ENCODE data around the gene DIPK1C.

DNA sequence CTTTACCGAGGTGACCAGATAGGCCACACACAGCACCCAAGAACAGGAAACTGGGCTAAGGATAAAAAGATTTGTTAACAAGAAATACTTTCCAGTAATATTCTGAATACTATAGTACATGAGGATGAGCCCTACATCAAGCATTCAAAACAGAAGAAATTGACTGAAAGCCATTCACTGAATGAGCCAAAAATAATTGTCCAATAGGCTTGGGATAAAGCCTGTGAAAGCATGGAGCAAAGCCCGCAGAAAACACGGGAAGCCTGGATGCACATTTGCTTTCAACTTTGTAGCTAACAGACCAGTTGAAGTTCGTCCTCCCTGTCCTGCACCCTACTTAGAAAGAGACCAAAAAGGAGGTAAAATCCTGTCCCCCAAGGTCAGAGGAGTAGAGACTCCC, 56.3 kb downstream of the DIPK1C start:
- TF ChIP-seq CSDC2 (CRISPR knock-in tag; IDR thresholded peaks at IDR 0.05), result no peak
- TF ChIP-seq, protein P1, sequence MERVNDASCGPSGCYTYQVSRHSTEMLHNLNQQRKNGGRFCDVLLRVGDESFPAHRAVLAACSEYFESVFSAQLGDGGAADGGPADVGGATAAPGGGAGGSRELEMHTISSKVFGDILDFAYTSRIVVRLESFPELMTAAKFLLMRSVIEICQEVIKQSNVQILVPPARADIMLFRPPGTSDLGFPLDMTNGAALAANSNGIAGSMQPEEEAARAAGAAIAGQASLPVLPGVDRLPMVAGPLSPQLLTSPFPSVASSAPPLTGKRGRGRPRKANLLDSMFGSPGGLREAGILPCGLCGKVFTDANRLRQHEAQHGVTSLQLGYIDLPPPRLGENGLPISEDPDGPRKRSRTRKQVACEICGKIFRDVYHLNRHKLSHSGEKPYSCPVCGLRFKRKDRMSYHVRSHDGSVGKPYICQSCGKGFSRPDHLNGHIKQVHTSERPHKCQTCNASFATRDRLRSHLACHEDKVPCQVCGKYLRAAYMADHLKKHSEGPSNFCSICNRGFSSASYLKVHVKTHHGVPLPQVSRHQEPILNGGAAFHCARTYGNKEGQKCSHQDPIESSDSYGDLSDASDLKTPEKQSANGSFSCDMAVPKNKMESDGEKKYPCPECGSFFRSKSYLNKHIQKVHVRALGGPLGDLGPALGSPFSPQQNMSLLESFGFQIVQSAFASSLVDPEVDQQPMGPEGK (CRISPR knock-in tag; IDR thresholded peaks at IDR 0.05; ENCODE audit: borderline replicate concordance), result no peak
- no peak for TF ChIP-seq ZC3H10 (CRISPR knock-in tag; IDR thresholded peaks at IDR 0.05)
- no peak for TF ChIP-seq ZNF565 (CRISPR knock-in tag; conservative IDR thresholded peaks at IDR 0.05; ENCODE audit: low read depth)
- no peak for TF ChIP-seq ESRRG (CRISPR knock-in tag; IDR thresholded peaks at IDR 0.05)
- TF ChIP-seq ARNTL (CRISPR knock-in tag; IDR thresholded peaks at IDR 0.05; ENCODE audit: borderline replicate concordance, low read depth), result no peak
- TF ChIP-seq ZNF70 (CRISPR knock-in tag; IDR thresholded peaks at IDR 0.05), result no peak
- no peak for TF ChIP-seq ZFP3 (CRISPR knock-in tag; IDR thresholded peaks at IDR 0.05)
